ENCODE results near the gene OOSP1.

GRCh38 chr11:59999691-60000090 is 61.5 kb downstream of the OOSP1 start:
- TF ChIP-seq CTCF (IDR thresholded peaks at IDR 0.05; ENCODE audit: low read length) (no peak), EZH2 (IDR thresholded peaks at IDR 0.05; ENCODE audit: borderline replicate concordance, low read length) (no peak)
